CD1c-positive myeloid dendritic cell (primary cell): Measurements from ENCODE around the gene MEN1.

Source experiments
- DNase-seq: peaks from one replicate; pipeline ENCODE4 v3.0.0-alpha.2; 2016; ENCODE audit errors: extremely low spot score

MEN1 gene

DNA sequence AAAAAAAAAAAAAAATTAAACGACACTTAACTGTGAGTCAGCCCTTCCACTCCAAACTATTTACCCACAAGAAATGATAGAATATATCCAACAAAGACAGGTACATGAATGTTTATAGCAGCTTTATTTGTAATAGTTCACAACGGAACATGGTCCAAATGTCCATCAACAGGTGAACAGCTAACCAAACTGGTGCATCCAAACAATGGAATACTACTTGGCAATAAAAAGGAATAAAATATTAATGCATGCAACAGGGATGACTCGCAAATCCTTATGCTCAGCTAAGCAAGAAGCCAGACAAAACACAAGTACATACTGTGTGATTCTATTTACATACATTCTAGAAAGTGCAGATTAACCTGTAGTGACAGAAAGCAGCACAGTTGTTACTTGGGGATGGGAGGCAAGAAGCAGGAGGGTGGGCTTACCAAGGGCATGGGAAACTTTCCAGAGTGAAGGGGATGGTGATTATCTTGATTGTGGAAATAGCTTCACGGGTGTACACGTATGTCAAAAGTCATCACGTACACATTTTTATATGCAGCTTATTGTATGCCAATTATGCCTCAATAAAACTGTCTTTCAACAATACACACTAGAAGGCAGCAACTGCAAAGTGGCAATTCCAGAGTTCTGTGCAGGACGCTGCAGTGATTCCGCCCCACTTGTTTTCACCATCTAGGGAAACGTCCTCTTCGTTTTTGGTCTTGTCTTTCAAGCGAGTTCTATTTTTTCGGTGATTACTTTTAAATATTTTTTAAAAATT, 25.4 kb downstream of the MEN1 start:
- no peak for DNase-seq

DNA sequence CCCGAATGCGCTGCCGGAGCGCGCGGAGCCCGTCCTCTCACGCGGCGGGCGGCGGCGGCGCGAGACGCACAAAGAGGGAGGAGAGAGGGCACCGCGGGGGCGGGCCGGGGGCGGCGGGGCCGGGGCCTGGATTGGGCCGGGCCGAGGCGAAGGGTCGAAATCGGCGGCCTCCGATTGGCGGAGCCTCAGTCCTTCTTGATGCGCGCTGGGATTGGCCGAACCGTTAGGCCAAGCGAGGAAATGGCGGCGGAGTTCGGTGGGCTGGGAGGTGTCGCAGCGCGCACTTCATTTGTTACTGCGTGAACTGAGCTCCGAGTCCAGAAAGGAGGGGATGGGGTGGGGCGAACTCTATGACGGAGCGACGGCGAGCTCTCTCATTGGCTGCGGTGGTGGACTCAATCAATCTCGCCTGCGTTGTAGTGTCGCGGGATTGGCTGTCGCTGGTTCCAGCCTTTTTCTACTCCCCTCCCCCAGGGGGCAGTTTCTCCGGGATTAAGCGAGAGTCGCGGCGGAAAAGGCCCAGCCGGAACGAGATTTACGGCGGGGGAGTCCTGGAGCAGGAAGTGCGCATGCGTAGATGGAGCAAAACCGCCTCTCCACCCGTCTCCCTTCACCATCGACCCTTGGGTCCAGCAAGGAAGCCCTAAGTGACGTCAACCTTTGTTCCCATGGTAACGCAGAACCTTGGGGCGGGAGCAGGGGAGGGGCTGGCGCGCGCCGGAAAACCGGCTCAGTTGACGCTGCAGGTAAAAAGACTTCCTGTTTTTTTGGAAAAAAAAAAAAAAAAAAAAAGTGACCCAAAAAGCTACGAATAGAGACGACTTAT, 31.7 kb downstream of the MEN1 start, which contains the start of gene SF1:
SF1 (minus strand) TSS at position 70 of the 826 bp plus-strand sequence. CDS start 150 bp downstream, outside the sequence.
- peak; percentile 100 for DNase-seq

DNA sequence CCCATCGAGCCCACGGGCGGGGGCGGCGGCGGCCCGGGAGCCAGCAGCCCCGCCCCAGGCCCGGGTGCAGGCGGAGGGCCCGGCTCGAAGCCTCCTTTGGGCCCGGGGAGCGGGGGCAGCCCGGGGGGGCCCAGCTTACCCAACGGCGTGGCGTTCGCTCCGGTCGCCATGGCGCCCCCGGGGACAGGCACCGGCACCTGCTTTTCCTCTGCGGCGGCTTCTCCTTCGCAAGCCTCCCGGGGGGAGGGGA, 32.2 kb downstream of the MEN1 start:
- DNase-seq: no peak

DNA sequence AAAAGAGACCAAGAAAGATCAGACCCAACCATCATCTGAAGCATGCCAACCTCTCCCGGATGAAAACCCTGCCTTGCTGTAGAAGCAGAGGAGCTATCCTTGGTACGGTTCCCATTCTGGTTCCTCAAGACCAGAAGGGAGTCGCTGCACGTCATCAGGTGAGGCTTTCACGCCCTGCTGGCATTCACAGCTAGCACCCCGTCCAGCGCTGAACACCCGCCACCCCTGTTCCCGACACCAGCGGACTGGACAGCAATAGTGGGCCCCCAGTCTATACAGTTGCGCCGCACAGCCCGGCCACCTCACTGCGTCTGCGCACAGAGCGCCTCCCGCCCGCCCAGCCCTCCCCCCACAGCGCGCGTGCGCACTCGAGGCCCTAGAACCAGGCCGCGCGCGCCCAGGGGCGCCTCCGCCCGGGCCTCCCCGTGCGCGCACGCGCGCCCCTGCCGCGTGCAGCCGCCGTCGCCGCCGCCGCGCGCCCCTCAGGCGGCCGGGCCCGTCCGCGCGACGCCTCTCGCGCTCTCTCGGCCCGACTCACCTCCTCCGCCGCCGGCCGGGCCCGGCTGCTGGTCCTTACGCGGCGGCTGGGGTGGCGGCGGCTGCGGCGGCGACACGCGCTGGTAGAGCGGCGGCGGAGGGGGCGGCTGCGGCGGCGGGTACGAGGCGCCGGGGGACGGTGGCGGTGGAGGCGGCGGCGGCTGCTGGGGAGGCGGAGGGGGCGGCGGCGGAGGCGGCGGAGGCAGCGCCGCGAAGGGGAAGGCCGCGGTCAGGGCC, 32.7 kb downstream of the MEN1 start:
- DNase-seq: peak; percentile 94

DNA sequence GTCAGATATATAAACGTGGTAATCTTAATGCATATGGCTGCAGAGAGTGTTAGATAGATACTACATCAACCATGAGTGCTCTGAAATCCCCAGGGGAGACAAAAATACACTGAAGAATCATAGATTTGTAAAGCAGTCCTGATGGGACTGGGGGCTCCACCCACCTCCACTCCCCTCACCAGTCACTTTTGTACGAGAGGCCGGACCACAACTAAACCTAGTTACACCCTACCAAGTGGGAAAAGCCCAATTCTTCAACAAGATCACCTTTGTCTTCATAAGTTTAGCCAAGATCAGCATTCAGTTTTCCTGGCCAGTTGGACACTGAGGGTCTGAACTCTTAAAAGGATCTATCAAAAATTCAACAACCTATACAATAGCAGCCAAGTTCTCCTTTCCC, 33.5 kb downstream of the MEN1 start:
- no peak for DNase-seq

DNA sequence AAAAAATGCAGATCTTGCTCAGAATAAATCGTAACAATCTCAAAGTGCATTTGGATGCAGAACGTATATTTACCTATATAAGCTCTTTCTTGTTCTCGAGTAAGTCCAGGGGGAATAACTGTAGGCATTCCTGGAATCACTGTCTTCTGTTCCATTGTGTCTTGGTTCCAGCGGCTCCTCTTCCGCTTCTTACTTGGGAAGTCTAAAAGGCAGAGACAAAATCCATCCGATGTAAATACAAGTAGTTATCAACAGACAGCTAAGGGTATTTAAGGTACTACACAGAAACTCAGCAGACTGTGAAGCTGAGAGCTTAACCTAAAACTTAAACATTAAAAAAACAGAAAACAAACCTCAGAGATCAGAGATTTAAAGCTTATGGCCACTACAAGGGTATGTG, 33.9 kb downstream of the MEN1 start:
- no peak for DNase-seq

DNA sequence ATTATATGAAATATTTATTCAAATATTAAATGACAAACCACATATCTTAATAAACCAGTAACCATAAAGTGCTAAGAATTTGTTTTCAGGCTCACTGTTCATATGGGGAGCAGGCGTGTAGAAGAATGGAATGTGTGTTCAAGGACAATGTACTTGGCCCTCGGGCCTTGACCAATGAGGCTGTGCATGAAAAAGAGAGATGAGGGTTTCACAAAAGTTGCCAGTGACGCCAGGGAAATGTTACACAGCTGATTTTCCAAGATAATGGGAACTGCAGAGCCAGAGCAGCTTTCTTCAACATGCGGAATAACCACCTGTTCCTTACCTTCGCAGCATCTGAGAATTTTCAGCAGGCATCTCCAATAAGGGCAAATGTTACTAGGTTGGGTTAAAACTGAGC, 36.2 kb downstream of the MEN1 start:
- no peak for DNase-seq

DNA sequence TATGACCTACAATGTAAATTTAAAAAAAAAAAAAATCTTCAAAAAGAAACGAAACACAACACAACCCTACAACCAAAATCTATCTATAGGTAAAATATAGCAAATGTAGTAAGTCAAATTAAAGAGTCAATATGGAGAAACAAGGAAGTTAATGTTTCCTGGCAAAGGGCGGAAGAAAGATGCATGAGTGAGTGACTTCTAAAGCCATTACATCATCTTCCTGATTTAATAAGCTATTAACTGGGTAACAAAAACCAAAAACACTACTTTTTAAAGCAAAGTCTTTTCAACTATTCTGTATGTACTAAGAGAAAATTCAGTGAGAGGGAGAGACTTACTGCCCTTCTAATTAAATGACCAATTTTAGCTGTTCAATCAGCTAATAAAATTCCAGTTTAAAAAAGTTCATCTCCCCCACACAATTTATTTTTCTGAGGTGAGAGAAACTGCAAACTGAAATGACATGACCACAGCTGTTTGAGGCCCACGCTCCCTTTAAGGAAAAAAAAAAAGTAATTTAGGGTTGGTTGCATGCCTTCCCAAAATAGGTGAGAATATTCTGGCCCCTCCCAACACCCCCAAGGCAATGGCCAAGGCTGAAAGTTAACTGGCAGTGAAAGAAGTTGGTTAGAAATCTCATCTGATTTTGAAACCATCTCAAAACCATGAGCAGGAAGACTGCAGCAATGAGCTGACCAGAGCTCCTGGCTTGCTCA, 37.9 kb downstream of the MEN1 start:
- DNase-seq: peak; percentile 63

DNA sequence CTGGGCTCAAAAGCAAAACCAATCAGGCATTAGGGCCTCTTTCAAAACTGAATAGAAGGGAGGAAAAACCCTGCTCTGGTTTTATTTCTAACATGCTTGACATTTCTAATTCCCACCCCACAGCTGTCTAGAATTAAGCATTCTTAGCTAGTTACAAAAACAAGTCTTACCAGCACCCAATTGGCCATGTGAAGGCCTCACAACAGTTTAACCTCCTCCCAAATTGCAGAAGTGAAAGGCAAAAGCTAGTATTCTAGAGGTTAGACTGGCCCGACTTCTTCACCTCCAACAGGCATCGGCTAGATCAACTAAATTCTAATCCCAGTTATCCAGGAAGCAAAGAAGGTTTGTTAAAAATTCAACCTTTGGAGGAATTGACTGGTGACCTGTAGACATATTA, 38.5 kb downstream of the MEN1 start:
- peak; percentile 55 for DNase-seq

DNA sequence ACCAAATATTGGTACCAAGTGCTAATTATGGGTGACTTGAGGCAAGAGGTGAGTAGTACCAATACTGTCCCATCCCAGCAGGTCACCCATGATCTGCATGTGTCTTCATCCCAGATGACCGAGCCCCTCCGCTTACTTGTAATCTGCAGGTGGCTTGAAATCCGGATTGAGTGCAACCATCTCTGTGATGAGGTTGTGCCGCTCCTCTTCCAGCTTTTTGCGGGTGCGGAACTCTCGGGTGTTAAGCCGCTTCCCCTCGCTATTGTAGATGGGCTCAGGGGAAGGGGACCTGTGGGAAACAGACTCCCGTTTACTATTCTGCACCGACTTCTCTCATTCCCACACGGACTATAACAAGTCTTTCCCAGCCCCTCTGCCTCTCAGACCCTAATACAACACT, 40.2 kb downstream of the MEN1 start:
- no peak for DNase-seq

DNA sequence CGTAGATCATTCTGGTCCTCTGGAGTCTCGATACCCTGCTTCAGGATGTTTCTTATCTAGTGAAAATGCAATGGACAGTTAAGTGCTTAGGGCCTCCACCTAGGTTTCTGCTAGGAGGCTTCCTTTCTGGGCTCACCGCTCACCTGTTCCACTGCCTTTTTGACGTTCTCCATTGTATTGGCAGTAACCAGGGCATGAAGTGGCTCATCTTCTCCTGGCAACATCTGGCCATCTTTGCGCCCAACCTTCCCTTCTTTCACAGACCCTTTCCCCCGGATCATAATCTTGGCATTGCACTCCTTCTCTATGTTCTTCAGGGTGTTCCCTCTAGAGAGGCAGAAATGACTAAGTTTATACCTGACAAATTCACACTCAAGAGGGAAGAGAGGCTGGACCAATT, 41.1 kb downstream of the MEN1 start:
- DNase-seq: no peak

DNA sequence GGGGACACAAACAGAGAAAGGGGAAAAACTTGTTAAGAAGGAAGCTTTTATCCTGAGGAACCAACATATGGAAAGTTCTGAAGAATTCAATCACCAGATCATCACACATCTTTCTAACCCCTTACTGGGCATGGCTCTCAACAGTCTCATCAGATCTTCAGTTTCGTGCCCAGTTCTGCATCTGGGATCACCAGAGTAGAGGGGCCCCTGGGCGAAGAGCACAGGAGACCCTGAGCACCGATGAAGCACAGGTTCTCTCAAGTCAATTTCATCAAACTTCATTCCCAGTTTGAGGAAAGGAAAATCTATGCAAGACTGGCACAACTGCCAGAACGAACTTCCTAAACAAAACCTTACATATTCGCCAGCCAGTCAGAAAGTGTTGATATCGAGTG, 42.1 kb downstream of the MEN1 start:
- DNase-seq: no peak

DNA sequence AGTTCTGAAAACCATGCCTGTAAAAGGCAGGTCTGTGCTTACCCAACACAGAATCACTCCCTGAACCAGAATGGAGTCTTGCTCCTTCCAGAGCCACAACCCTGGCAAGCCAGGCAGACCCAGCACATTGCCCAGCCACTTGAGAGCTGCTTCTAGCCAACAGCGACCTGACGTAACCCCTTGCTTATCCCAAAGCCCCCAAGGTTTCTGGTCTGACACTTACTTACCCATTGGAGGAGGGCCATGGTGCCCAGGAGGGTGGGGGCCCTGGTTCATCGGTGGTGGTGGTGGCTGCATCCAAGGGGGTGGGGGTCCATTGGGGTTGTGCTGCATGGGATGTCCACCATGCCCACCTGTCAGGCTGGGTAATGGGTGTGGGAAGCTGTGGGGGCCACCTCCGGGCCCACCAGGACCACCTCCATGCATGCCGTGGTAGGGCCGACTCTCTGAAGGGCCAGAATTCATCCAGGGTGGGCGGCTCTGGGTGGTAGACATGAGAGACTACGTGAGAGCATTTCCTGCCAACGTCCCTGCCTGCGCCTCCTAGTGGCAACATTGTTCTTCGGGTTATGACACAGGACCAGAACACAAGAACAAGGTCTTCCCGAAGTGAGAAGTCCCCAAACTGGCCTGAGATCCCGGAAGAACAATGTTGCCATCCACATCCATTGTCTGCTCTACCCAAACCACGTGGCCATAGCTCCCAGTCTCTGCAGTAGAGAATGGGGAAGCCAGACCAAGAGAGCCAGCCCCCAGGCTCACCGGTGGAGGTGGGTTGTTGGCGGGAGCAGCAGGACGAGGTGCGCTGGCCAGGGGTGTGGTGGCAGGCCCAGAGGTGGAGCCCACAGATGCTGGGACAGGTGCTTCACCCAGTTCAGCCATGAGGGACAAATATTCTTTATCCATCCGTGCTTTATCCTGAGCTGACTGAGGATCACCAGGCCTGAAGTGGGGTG, 42.7 kb downstream of the MEN1 start:
- peak; percentile 79 for DNase-seq

DNA sequence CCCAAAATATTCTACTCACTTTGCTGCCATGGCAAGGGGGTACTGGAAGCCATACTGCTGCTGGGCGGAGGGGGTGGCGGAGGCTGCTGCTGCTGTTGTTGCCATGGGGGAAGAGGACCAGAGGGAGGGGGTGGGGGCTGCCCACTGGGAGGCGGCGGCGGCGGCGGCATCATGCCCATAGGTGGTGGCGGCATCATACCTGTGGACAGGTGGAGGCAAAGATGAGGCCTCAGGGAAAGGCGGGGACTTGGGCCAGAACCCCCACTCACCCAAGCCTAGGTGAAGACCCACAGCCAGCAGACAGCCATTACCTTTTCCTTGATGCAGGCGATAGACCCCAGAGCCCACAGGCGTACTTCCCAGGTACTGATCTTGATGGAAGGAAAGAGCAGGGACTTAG, 43.5 kb downstream of the MEN1 start:
- DNase-seq: no peak

DNA sequence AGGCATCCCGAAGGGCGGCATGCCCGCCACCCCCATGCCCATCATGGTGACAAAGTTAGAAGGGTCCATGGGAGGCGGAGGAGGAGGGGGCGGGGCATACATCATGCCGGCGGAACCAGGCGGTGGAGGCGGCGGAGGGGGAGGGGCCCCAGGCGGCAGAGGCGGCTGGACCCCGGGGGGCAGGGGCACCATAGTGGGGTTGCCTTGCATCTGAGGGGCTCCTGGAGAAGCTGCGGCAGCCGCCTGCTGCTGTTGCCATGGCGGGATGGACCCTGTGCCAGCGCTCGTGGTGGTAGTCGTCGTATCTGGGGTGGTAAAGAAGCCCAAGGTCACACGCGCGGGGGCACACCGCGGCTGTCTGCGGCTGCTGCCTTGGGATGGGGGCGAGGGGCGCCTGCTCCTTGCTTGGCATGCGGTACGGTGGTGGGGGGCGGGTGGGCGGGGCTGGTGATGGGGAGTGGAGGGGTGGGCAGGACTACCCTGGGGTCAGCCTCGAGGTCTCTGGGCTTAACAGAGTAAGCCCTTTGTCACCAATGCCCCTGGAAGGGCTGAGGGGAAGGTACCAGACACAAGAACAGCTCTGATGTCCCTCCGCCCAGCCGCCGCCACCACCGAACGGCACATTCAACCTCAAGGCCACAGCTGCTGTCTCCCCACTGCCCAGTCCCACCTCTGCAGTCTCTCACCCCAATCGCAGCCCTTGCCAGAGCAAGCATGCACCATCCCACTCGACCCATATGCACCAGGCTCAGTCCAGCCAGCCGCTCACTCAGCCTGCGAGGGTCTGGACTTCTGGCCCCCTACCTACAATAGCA, 44.3 kb downstream of the MEN1 start:
- DNase-seq: no peak

DNA sequence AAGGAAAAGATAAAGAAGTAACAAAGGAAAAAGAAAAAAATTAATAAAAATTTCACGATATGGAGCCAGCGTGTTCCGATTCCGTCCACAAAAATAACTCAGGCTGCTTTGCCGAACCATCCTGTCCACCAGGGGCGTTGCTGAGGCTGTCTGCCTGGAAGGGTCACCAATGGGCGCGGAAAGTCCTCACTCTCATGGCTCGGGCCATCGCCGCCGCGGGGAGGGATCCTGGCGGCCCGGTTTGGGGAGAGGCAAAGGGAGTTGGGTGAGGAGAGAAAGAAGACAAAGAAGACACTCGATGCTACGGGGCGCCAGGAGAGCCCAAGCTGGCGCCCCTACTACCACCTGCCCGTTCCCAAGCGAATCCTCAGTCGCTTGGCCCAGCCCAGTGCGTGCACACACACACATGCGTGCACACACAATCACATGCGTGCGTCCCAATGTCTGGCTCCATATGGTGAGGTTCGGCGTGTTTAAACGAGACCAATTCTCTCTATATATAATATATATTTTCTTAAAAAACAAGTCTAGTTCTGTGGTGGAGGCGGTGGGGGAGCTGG, 45.0 kb downstream of the MEN1 start:
- no peak for DNase-seq

DNA sequence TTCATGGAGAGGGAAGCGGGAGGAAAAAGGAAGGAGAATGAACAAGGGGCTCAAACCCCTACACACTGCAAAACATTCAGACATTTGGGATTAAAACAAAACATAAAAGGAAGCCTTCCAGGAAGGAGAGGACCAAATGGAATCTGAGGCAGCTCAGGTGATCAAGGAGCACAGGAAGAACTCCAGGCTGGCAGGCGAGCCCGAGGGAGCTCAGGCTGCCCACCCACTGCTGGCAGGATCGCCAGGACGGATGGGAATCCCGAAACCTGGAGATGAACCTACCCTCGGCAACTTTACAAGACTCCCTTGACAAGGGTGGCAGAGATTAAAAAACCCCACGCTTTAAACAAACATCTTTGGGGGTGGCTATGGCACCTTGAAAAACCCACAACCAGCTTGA, 45.6 kb downstream of the MEN1 start:
- DNase-seq: no peak

DNA sequence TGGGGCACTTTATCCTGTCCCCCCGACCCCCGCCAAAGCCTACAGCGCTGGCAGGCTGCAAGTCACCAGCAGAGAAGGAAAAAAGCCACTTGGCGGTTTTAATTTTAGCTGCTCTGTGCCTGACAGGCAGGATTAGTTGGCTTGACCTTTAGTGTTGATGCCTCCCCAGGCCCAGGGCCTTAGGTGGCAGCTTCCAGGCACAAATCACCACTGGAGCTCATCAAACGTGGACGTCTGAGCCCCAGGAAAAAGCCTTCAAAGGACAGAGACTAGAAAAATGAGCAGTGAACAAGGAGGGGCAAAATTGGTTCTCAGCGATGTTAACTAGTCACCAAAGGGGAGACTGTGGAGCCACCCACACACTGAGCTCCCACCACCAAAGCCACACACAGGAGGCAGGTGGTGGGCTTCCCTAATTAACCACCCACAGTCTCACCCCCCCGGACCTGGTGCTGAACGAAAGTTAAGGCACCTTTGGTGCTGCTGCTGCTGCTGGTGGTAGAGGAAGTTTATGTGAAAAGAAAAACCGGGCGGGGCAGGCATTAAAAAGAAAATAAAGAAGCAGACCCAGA, 46.2 kb downstream of the MEN1 start:
- DNase-seq: peak; percentile 16

DNA sequence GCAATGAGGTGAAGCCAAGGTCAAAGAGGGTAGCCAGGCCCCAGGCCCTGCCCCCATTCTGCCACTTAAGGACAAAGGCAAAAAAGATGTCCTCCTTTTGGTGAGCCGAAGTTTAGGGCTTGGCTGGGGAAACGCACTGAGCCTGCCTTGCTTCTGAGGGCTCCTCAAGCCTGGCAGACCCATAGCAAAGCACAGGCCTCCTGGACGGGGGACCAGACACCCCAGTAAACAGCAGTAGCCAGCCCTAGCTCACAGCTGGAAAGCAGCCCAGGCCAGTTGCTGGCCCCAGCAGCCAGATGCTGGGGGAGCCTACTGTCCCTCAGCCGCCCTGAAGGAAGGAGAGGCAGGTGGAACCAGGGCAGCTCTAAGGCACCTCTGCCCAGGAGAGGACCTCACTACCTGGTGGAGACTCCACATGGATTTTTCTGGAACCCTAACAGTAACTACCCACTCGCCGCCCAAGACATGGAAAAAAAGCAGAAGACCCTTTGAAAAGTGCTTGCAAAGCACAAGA, 46.8 kb downstream of the MEN1 start:
- no peak for DNase-seq
